Bone marrow (tissue), 2 donors: Measurements from ENCODE around the gene PLCB2.

ENCODE experiments used
- DNase-seq, 2 donors: peaks; one replicate each; lab custom pipeline; 2025; lab: John Stamatoyannopoulos, UW

PLCB2 gene

GRCh38 chr15:40327457-40327856, 19.7 kb upstream of the PLCB2 start:
- DNase-seq = no peak

GRCh38 chr15:40325700-40326099, 18.0 kb upstream of the PLCB2 start:
- no peak for DNase-seq

DNA sequence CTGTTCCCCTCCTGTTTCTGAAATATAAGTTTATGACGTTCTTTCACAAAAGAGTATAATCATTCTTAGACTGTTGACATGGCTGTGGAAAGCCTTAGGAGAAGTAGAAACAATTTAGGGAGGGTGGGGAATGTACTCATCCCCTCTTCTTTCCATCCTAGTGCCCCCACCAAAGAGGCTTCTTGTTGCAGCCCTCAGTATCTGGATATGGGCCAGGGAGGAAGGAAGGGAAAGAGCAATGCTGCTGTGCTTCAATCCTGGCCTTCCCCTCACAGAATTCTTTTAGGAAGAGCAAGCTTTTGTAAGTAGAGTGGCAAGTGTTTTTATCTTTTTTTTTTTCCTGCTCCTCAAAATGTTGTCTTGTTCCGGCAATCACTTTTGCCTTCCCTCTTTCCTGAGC, 17.5 kb upstream of the PLCB2 start:
- no peak for DNase-seq

DNA sequence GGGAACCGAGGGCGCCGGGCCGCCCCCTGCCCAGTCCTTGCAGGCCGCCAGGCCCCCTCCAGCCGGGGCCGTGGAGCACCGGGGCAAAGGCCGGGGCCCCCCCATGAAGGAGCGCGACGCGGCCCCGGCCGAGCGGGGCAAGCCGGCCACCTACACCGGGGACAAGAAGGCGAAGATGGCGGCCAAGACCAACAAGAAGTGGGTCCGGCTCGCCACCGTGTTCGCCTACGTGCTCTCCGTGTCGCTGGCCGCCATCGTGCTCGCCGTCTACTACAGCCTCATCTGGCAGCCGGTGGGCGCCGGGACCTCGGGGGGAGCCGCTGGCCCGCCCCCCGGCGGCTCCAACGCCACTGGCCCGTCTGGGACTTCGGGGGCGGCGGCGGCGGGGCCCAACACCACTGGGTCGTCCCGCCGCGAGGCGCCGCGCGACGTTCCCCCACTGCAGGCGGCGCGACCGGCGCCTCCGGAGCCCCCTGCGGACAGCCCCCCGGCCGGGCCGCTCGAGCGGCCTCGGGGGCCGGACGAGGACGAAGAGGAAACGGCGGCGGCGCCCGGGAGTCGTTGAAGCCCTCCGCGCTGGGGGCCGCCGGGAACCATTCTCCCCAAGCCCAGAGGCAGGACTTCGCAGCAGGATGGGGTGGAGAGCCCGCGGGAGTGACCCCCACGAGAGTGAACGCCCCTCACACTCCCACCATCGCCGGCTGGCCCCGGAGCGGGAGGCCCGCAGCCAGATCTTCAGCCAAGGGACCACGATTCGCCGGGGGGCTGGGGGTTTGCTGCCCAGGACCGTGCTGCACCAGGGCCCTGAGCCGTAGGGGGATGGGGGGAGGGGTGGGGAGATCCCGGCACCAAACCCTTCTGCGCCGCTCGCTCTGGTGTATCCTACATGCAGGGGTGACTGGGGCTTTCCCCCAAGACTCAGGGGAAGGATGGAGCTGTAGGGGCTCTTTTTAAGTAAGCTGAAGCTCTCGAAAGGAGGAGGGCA, 16.5 kb upstream of the PLCB2 start:
- DNase-seq = no peak

DNA sequence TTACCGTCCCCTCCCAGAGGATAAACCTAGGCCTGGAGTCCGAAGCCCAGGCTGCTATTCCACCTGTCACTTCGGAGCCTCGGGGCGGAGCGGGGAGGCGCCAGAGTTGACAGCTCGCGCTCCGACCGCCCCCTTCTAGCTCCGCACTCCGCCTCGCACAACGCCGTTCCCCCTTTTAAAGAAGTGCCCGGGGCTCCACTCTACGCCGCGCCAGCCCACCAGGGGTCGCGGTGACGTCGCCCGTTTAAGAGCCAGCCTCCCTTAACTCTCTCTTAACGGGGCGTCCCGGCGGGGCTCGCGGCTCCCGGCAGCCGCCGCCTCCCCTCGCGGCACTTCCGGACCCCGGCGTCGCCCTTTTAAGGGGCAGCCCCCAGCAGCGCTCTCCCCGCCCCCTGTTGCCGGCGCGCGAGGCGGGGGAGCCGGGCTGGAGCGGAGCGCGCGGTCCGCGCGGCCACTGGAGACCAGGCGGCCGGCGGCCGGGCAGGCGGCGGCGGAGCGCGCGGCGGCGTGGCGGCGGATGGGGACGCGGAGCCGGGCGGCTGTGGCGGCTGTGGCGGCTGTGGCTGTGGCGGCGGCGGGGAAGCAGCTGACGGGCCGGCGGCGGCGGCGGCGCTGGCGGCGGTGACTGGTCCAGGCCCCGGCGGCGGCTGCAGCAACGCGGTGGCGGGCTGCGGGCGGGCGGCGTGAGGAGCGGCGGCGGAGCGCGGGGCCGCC, 15.7 kb upstream of the PLCB2 start, which contains the start of gene INAFM2:
Gene INAFM2, plus strand, starts transcription at position 454 of the 714 bp plus-strand sequence. CDS start 364 bp downstream, outside the sequence.
- peak; percentile 57 to 98 for DNase-seq

DNA sequence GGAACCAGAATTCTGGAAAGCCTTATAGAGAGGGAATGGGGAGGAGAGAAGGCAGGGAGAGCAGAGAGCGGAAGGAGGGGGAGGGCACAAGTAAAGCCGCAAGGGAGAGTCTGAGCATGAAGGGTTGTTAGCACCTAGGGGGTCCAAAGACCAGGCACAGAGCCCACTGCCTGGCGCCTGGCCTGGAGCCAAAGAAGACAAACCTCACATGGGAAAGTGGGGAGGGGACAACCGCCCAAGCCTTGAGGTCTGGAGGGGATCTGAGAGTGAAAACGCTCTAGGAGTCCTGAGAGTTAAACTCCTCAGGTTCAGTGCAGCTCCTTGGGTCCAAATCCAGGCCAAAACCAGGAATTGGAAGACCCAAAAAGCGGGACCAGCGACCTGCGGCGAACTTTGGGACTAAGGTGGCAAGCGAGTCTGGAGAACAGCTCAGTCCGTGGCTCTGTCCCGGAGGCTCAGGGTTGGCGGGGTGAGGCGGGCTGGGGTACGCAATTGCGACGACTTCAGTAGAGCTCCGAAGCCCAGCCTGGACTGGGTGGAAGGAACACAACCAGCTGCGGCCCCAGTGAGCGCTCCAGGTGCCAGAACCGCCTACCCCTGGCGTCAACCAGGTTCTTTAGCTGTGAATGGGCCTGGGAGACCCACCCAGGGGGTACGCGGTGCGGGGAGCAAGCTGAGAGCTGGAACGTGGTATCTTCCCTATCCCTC, 14.9 kb upstream of the PLCB2 start:
- DNase-seq = no peak

GRCh38 chr15:40320931-40321371, 13.2 kb upstream of the PLCB2 start:
- peak in 1 of 2 donors; percentile 81 for DNase-seq

DNA sequence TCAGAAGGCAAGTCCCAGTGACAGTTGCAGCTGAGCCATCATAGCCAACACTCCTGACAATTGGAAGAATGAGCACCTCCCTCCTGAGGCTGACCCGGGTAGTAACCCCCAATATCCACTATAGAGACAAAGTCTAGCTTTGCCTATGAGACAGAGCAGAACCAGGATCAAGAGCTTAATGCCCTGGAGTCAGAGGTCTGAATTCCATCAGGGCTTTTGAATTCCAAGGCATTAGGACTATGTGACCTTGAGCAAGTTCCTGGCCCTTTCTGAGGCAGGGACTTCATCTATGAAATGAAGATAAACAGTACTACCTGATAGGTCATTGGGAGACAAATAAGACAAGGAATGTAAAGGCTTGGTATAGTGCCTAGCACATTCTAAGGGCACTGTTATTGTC, 12.7 kb upstream of the PLCB2 start:
- no peak for DNase-seq

GRCh38 chr15:40317580-40317979, 9.8 kb upstream of the PLCB2 start:
- no peak for DNase-seq

DNA sequence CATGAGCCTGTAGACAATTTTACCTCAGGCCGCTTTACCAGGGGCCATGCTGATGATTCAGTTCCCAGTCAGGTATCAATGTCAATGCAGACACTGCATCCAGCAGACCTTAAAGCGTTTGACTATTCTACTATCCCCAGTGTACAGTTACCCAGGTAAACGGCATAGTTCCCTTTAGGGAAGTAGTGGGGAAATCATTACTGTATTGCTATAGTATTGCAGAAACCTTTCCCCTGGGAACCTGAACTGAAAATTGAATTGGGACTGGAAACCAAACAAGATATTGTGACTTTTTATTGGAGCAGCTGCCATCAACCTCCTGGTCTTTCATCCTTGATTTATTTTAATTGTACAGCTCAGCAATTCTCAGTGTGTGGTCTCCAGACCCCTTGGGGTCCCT, 9.2 kb upstream of the PLCB2 start:
- no peak for DNase-seq

- no peak for DNase-seq
Observed at GRCh38 chr15:40314723-40315276, 7.1 kb upstream of the PLCB2 start.

GRCh38 chr15:40313531-40314398, 6.0 kb upstream of the PLCB2 start:
- peak in 1 of 2 donors; percentile 85 for DNase-seq

DNA sequence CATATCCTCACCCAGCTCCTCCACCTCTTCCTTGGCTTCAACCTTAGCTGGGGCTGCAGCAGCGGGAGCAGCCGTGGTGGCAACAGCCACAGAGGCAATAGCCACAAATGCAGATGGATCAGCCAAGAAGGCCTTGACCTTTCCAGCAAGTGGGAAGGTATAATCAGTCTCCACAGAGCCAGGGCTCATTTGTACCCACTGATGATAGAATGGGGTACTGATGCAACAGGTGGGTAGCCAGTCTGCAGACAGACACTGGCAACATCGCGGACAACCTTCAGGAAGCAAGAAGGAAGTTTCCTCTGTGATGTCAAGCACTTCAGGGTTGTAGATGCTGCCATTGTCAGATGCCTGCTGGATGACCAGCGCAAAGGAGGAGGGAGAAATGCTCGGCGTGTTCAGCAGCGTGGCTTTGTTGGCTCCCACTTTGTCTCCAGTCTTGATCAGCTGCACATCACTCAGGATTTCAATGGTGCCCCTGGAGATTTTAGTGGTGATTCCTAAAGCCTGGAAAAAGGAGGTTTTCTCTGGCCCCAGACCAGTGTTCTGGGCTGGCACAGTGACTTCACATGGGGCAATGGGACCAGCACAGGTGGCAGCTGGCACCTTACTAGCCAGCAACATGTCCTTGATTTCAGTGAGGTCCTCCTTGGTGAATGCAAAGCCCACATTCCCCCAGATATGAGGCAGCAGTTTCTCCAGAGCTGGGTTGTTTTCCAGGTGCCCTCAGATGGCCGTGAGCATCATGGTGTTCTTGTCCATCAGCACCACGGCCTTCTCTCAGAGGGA, 4.8 kb upstream of the PLCB2 start:
- DNase-seq = no peak

DNA sequence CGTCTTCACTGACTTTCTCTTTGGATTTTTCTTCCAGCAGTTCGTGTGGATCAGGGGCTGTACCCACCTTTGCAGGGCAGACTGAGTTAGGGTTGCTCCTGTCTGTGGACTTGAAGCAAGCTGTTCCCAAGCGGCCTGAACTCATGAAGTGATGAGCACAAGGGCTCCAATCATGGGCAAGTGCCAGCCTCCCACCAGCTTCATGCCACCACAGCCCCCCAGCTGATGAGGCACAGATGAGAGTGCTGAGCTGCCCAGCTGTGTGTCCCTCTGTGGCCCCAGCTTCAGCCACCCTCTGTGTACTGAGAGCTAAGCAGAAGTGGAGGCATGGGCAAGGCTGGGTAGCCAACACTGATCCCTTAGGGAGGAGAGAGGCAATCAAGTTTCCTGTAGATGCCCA, 3.3 kb upstream of the PLCB2 start:
- no peak for DNase-seq

- peak in 1 of 2 donors; percentile 36 for DNase-seq
Observed at GRCh38 chr15:40310001-40310959, 2.5 kb upstream of the PLCB2 start.

DNA sequence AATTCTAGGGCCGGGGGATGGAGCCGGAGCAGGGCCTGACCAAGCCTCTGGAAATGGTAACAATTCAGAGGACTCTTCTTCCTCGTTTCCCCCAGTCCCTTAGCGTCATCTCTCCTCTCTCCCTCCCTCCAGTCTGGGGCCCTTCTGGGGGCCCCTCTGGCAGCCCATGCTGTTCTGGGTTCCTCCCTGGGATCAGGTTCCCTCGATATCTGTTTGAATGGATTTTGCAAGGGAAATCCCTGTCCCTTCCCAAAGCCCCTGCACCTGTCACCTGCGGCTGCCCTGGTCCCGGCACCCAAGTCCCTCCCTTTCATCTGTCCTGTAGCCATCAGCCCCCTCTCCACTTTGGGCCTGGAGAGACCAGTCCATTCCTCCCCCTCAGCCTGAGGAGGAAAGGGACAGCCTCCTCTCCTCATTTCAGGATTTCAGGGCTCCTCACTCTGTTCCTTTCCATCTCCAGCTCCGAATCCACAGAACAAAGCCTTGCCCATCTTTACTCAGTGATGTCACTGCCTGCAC, 1.7 kb upstream of the PLCB2 start:
- DNase-seq = no peak

- no peak for DNase-seq
Observed at GRCh38 chr15:40306908-40307307, 827 bp downstream of the PLCB2 start.

GRCh38 chr15:40306371-40306770, 1.4 kb downstream of the PLCB2 start:
- no peak for DNase-seq

DNA sequence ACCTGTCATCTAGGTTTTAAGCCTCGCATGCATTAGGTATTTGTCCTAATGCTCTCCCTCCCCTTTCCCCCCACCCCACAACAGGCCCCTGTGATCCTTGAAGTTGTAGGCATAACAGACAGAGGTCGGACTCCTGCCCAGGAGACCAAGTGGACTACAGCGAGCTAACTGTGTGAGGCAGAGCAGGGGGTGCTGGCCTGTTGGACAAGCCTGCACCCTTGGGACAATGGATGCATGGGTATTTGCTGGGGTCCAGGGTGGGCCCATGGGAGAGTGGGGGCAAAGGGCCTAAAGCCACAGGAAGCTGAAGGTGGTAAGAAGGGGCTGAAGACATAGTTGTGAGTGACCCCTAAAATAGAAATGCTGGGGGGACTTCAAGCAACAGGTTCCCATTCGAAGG, 2.5 kb downstream of the PLCB2 start:
- no peak for DNase-seq
